Psoas muscle (tissue), 8 donors: ENCODE data around the gene CAMK1D. TPM values are rescaled to one million over a fixed set of nuclear protein-coding genes. Genes with fewer than 3 reads are reported as not detected.

Experiments used
- ATAC-seq, 4 donors: fragments of 200-7000 bp; cut with Tn5 transposase; one replicate each; pipeline ENCODE4 v1.9.1; 2020; ENCODE audit warnings: moderate library complexity in 3 of 4, mild to moderate bottlenecking in 2 of 4
- DNase-seq, 2 donors: peaks; one replicate each; pipeline ENCODE4 v3.0.0-alpha.2; 2020
- H3K27ac ChIP-seq: fragments of 200-600 bp; one replicate; pipeline ENCODE4 v1.8.0; 2022
- H3K27me3 ChIP-seq, 3 donors: fragments of 200-600 bp in 1 of 3; one replicate each; pipeline versions ENCODE4 v1.6.1 to v1.8.0; 2013 to 2022; ENCODE audit warnings: low read length in 2 of 3, mild to moderate bottlenecking in 2 of 3, moderate library complexity in 1 of 3; ENCODE audit not compliant: insufficient read depth in 3 of 3
- H3K36me3 ChIP-seq, 2 donors: fragments of 200-600 bp in 1 of 2; one replicate each; pipeline versions ENCODE4 v1.6.1 to v1.8.0; 2013 to 2022; ENCODE audit warnings: low read depth in 1 of 2, mild to moderate bottlenecking in 1 of 2, moderate library complexity in 1 of 2; ENCODE audit not compliant: insufficient read depth in 1 of 2
- H3K4me1 ChIP-seq: fragments of 200-600 bp; one replicate; pipeline ENCODE4 v1.8.0; 2022
- H3K4me3 ChIP-seq: fragments of 200-600 bp; one replicate; pipeline ENCODE4 v1.8.0; 2022; ENCODE audit warnings: mild to moderate bottlenecking
- H3K9me3 ChIP-seq: fragments of 200-600 bp; one replicate; pipeline ENCODE4 v1.8.0; 2022
- CTCF ChIP-seq: fragments of 200-600 bp; IDR thresholded peaks from one replicate; pipeline ENCODE4 v1.8.0; 2022; ENCODE audit warnings: antibody characterized with exemption
- WGBS, 3 donors: extraction: QIAGEN DNeasy Blood & Tissue Kit; methylation state at CpG; one replicate each; pipeline versions ENCODE4 v1.1.6 to v1.1.7; 2013; 5-methylcytosine and 5-hydroxymethylcytosine counted together
- intact Hi-C, 2 donors: fragments of 100-400 bp; cut with DNase I; formaldehyde crosslinking; loops; one replicate each; pipeline versions ENCODE4 v1.11.0 to v1.14.2; 2022
- polyA plus RNA-seq, 3 donors: library from polyadenylated mRNA; stranded (reverse); fragments of 200-250 nt; gene quantifications; one replicate each; pipeline ENCODE4 v1.2.3, GENCODE V29; 2013
- total RNA-seq, 4 donors: library from RNA; stranded (reverse); fragmentation: NEBNext Ultra II Directional in 2 of 4; extraction: Animal tissue kit (Norgen Biotek cat#: 25700) in 2 of 4; gene quantifications; one replicate each; pipeline versions ENCODE4 v1.2.1 to v1.2.4, GENCODE V29; 2021 to 2023
- donor health status: healthy with polysubstance abuse.
- donor health status: DM: no; HTN: no; CAD: no; lungs with moderate emphysema.
- donor health status: Bipolar disorder and iron deficiency.
- donor health status: healthy.
- donor health status: DM: yes; HTN: yes; CAD: no.
- donor health status: DM: no; HTN: no; CAD: no.
- donor health status: DM: no; HTN: no; CAD: no.
- donor health status: DM: yes; HTN: yes; CAD: no.

Gene CAMK1D
- total and polyA plus RNA-seq, 7 donors, result 0.39 to 1.8 (median 0.53) TPM

GRCh38 chr10:12561307-12561706 is 212.0 kb downstream of the CAMK1D start:
- Histone ChIP-seq H3K27ac (no peak overlapping the region), H3K4me1 (no peaks in the 10 kb centered on the region), H3K36me3 (no peaks in the 10 kb centered on the region), H3K27me3 (peaks cover 0 to 3% (median 0%) of the 10 kb centered on the region in 3 donors), H3K9me3 (no peaks in the 10 kb centered on the region), H3K4me3 (no peak overlapping the region)
- intact Hi-C loops, result no loop called here
- ATAC-seq, result no peak
- no peak for TF ChIP-seq CTCF
- 82 to 87% (median 84%) methylated on average over 8 of the region's 8 CpGs for WGBS, 3 donors
- DNase-seq, result no peak

GRCh38 chr10:12561720-12562119 is 212.4 kb downstream of the CAMK1D start:
- Histone ChIP-seq H3K27ac (no peak overlapping the region), H3K27me3 (peaks cover 0 to 3% (median 0%) of the 10 kb centered on the region in 3 donors), H3K4me3 (no peak overlapping the region), H3K4me1 (no peaks in the 10 kb centered on the region), H3K9me3 (no peaks in the 10 kb centered on the region), H3K36me3 (no peaks in the 10 kb centered on the region)
- ATAC-seq (no peak), DNase-seq (no peak)
- intact Hi-C loops, result no loop called here
- TF ChIP-seq CTCF, result no peak

GRCh38 chr10:12563489-12563888 is 214.1 kb downstream of the CAMK1D start:
- WGBS, 3 donors, result 75 to 82% (median 80%) methylated on average over 3 of the region's 3 CpGs
- no peak for TF ChIP-seq CTCF

GRCh38 chr10:12564173-12564572 is 214.8 kb downstream of the CAMK1D start:
- Histone ChIP-seq H3K4me3 (no peak overlapping the region), H3K36me3 (no peaks in the 10 kb centered on the region), H3K27me3 (no peaks in the 10 kb centered on the region), H3K27ac (no peak overlapping the region), H3K4me1 (no peaks in the 10 kb centered on the region), H3K9me3 (no peaks in the 10 kb centered on the region)
- WGBS, 3 donors, result 70 to 82% (median 73%) methylated on average over 2 of the region's 2 CpGs
- TF ChIP-seq CTCF, result no peak
- DNase-seq, result no peak
- ATAC-seq, result no peak
- intact Hi-C loops, result no loop called here

More at GRCh38 chr10:12563489-12563888, 214.1 kb downstream of the CAMK1D start:
- no peaks in the 10 kb centered on the region for H3K9me3 ChIP-seq
- no peak overlapping the region for H3K27ac ChIP-seq
- DNase-seq (no peak), ATAC-seq (no peak)
- no peak overlapping the region for H3K4me3 ChIP-seq
- no peaks in the 10 kb centered on the region for H3K27me3 ChIP-seq
- H3K4me1 ChIP-seq, result no peaks in the 10 kb centered on the region
- no peaks in the 10 kb centered on the region for H3K36me3 ChIP-seq
- intact Hi-C loops, result no loop called here
